Activated CD8-positive, alpha-beta T cell treated with anti-CD3 and anti-CD28 coated beads for 36 hours (primary cell): ENCODE measurements around the gene TRIM27. TPM values are rescaled to one million over a fixed set of nuclear protein-coding genes. Genes with fewer than 3 reads are reported as not detected.
"Not testable (repeated sequence)": the region's sequence is repeated elsewhere in the genome, so short reads cannot be mapped to it uniquely, and the experiment has no call there.

Experiments used
- ATAC-seq: fragments of 200-7000 bp; cut with Tn5 transposase; one replicate; pipeline ENCODE4 v1.10.0; 2021; ENCODE audit warnings: mild to moderate bottlenecking, moderate library complexity
- CTCF ChIA-PET: fragments of 350-600 bp; sonication (Branson Sonifier 250); formaldehyde crosslinking; loops from one replicate; lab custom pipeline; 2021; ENCODE audit warnings: antibody characterized with exemption; lab: Charles Lee
- POLR2A ChIA-PET: fragments of 350-600 bp; sonication (Branson Sonifier 250); formaldehyde crosslinking; loops from one replicate; lab custom pipeline; 2021; ENCODE audit warnings: antibody characterized with exemption; lab: Charles Lee
- DNase-seq: peaks from one replicate; pipeline ENCODE4 v3.0.0-alpha.2; 2020
- H3K27ac Mint-ChIP-seq: one replicate; pipeline ENCODE4 v1.8.0; 2021; ENCODE audit warnings: mild to moderate bottlenecking, mixed read lengths
- H3K27me3 Mint-ChIP-seq: one replicate; pipeline ENCODE4 v1.8.0; 2021; ENCODE audit warnings: mixed read lengths
- H3K36me3 Mint-ChIP-seq: one replicate; pipeline ENCODE4 v1.8.0; 2021; ENCODE audit warnings: low read depth, mixed read lengths
- H3K4me1 Mint-ChIP-seq: one replicate; pipeline ENCODE4 v1.8.0; 2021; ENCODE audit warnings: low read depth, mixed read lengths
- H3K4me3 Mint-ChIP-seq: one replicate; pipeline ENCODE4 v1.8.0; 2021; ENCODE audit warnings: mild to moderate bottlenecking, moderate library complexity, mixed read lengths
- H3K9me3 Mint-ChIP-seq: one replicate; pipeline ENCODE4 v1.8.0; 2021; ENCODE audit warnings: mixed read lengths
- intact Hi-C: fragments of 100-400 bp; cut with micrococcal nuclease; formaldehyde crosslinking; loops from one replicate; pipeline ENCODE4 v1.10.0; 2022
- total RNA-seq, 2 experiments: library from RNA; stranded (reverse); gene quantifications; one replicate each; pipeline ENCODE4 v1.2.3, GENCODE V29; 2021
- TF ChIP-seq, protein P1 (sequence below): fragments of 200-600 bp; IDR thresholded peaks from one replicate; pipeline ENCODE4 v1.8.0; 2022; ENCODE audit warnings: antibody characterized with exemption, mild to moderate bottlenecking

The TRIM27 gene, protein sequence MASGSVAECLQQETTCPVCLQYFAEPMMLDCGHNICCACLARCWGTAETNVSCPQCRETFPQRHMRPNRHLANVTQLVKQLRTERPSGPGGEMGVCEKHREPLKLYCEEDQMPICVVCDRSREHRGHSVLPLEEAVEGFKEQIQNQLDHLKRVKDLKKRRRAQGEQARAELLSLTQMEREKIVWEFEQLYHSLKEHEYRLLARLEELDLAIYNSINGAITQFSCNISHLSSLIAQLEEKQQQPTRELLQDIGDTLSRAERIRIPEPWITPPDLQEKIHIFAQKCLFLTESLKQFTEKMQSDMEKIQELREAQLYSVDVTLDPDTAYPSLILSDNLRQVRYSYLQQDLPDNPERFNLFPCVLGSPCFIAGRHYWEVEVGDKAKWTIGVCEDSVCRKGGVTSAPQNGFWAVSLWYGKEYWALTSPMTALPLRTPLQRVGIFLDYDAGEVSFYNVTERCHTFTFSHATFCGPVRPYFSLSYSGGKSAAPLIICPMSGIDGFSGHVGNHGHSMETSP
- total RNA-seq = 10 to 100 TPM; 45.6 to 46.4 TPM

DNA sequence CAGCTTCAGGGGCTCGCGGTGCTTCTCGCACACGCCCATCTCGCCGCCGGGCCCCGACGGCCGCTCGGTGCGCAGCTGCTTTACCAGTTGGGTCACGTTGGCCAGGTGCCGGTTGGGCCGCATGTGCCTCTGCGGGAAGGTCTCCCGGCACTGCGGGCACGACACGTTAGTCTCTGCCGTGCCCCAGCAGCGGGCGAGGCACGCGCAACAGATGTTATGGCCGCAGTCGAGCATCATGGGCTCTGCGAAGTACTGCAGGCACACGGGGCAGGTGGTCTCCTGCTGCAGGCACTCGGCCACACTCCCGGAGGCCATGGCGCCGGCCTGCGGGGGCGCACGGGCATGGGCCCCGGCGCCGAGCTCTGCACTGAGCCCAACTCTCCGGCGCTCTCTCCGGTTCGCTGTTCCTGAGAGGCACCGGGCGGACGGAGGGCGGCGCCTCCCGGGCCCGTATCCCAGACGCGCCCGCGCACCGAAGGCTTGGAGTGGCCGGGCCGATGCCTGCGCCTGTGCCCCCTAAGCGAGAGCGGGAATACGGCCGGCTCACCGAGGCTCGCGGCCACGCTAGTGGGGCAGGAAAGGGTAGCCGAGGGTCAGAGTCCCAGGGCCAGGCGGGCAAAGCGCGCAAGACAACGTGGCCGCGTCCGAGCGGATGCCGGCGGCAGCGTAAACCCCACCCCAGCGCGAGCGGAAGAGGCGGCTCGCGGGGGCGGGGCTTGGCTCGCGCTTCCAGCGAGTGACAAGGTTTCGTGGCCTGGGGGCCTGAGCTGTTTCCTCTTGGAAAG lies at the start of gene TRIM27:
TRIM27 (minus strand) TSS at position 668 of the 785 bp plus-strand sequence; CDS start at position 315, 353 bp downstream.
- H3K27me3 Mint-ChIP-seq = no peaks in the 10 kb centered on the region
- POLR2A ChIA-PET = interaction anchor here (0.7 to 4.2 kb wide), 22 partner anchors 10 to 1776 kb away, joined by 3 to 34 read pairs (median 4); a partner anchor contains a TSS
- TF ChIP-seq, protein P1, sequence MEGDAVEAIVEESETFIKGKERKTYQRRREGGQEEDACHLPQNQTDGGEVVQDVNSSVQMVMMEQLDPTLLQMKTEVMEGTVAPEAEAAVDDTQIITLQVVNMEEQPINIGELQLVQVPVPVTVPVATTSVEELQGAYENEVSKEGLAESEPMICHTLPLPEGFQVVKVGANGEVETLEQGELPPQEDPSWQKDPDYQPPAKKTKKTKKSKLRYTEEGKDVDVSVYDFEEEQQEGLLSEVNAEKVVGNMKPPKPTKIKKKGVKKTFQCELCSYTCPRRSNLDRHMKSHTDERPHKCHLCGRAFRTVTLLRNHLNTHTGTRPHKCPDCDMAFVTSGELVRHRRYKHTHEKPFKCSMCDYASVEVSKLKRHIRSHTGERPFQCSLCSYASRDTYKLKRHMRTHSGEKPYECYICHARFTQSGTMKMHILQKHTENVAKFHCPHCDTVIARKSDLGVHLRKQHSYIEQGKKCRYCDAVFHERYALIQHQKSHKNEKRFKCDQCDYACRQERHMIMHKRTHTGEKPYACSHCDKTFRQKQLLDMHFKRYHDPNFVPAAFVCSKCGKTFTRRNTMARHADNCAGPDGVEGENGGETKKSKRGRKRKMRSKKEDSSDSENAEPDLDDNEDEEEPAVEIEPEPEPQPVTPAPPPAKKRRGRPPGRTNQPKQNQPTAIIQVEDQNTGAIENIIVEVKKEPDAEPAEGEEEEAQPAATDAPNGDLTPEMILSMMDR = no peak
- DNase-seq (peak; percentile 84), ATAC-seq (peak; percentile 89)
- peaks cover 39% of the 10 kb centered on the region for H3K36me3 Mint-ChIP-seq
- intact Hi-C loops = no loop called here
- H3K9me3 Mint-ChIP-seq = no peaks in the 10 kb centered on the region
- CTCF ChIA-PET = interaction anchor here (0.9 to 4.7 kb wide), 11 partner anchors 12 to 1627 kb away, joined by 3 to 21 read pairs (median 3); no protein-coding TSS in a partner anchor
- H3K27ac Mint-ChIP-seq = peak within 1 kb of the TSS; percentile 94
- peak within 1 kb of the TSS; percentile 94 for H3K4me3 Mint-ChIP-seq
- H3K4me1 Mint-ChIP-seq = peaks cover 39% of the 10 kb centered on the region

DNA sequence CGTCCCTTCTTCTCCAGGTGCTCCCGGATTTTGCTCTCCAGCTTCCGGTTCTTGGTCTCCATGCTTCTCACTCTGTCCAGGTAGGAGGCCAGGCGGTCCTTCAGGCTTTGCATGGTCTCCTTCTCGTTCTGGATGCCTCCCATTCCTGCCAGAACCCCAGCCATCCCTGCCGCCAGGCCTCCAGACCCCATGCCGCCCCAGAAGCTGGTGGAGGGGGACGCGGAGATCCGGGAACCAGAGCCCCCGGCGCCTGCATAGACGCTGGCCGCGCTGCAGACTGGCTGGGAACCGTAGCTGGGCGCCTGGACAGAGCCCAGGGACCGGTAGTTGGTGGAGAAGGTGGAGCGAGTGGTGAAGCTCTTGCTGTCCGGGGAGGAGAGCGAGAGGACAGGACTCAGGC lies 46.3 kb upstream of the TRIM27 start:
- H3K27ac Mint-ChIP-seq, H3K36me3 Mint-ChIP-seq, intact Hi-C loops, H3K4me1 Mint-ChIP-seq, H3K4me3 Mint-ChIP-seq, ATAC-seq, DNase-seq, H3K9me3 Mint-ChIP-seq, H3K27me3 Mint-ChIP-seq: not testable (repeated sequence)
- ChIA-PET POLR2A (interaction anchor here (0.8 kb wide), 1 partner anchor 11 kb away, joined by 3 read pairs; no protein-coding TSS in a partner anchor), CTCF (interaction anchor here (1.1 to 1.3 kb wide), 2 partner anchors 9 to 46 kb away, joined by 5 to 6 read pairs; no protein-coding TSS in a partner anchor)

DNA sequence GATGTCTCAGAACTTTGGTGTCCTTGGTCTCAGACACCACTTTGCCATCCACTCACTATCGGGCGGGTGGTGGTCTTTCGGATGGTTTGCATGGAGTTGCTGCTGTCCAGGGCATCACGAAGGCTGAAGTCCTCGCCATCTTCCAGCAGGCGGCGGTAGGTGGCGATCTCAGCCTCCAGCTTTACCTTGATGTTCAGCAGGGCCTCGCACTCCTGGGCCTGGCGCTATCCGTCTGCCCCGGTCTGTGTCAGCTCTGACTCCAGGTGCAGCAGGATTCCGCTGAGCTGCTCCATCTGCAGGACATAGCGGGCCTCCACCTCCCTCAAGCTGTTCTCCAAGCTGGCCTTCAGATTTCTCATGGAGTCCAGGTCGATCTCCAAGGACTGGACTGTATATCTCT lies 45.3 kb upstream of the TRIM27 start:
- DNase-seq = no peak
- no peak overlapping the region for H3K27ac Mint-ChIP-seq
- intact Hi-C loops = no loop called here
- H3K9me3 Mint-ChIP-seq = peaks cover 9% of the 10 kb centered on the region
- TF ChIP-seq, protein P1 = no peak
- no peak overlapping the region for H3K4me3 Mint-ChIP-seq
- ChIA-PET CTCF (interaction anchor here (1.1 to 1.3 kb wide), 2 partner anchors 10 to 47 kb away, joined by 5 to 6 read pairs; no protein-coding TSS in a partner anchor), POLR2A (no interaction called here)
- peaks cover 9% of the 10 kb centered on the region for H3K27me3 Mint-ChIP-seq
- ATAC-seq = no peak
- no peaks in the 10 kb centered on the region for H3K4me1 Mint-ChIP-seq
- no peaks in the 10 kb centered on the region for H3K36me3 Mint-ChIP-seq

DNA sequence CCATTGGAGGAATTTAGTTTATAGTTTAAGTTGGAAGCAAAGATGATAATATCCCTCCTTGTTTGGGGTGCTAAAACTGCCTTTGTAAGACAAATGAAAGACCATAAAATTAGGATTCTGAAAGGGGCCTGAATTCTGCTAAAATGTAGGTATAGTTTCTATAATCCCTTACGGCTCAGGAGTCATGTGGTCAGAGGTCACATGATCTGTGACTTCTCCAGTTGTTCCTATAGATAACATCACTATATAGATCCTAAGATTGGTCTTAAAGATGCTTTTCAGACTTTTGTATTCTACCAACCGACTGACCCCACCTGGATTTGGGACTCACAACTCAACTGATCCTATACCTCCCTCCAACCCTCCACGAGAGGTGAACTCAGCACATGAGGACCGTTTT lies 44.7 kb upstream of the TRIM27 start:
- ATAC-seq (no peak), DNase-seq (no peak)
- H3K36me3 Mint-ChIP-seq = no peaks in the 10 kb centered on the region
- no peaks in the 10 kb centered on the region for H3K4me1 Mint-ChIP-seq
- peaks cover 9% of the 10 kb centered on the region for H3K9me3 Mint-ChIP-seq
- CTCF ChIA-PET = interaction anchor here (1.3 kb wide), 1 partner anchor 48 kb away, joined by 5 read pairs; no protein-coding TSS in a partner anchor
- intact Hi-C loops = no loop called here
- H3K4me3 Mint-ChIP-seq = no peak overlapping the region
- H3K27me3 Mint-ChIP-seq = peaks cover 11% of the 10 kb centered on the region
- H3K27ac Mint-ChIP-seq = no peak overlapping the region
- POLR2A ChIA-PET = no interaction called here
- TF ChIP-seq, protein P1 = no peak

DNA sequence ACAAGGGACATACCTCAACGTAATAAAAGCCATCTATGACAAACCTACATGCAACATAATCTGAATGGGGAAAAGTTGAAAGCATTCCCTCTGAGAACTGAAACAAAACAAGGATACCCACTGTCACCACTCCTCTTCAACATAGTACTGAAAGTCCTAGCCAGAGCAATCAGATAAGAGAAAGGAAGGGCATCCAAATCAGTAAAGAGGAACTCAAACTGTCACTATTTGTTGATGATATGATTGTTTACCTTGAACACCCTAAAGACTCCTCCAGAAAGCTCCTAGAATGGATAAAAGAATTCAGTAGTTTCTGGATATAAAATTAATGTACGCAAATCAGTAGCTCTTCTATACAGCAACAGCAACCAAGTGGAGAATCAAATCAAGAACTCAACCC lies 41.9 kb upstream of the TRIM27 start:
- CTCF ChIA-PET = no interaction called here
- no peak for ATAC-seq
- POLR2A ChIA-PET = no interaction called here

More for the DNA sequence above, 41.9 kb upstream of the TRIM27 start:
- TF ChIP-seq, protein P1 = no peak
- intact Hi-C loops = no loop called here
- Mint-ChIP-seq H3K36me3 (no peaks in the 10 kb centered on the region), H3K9me3 (peaks cover 9% of the 10 kb centered on the region), H3K4me3 (no peak overlapping the region), H3K27ac (no peak overlapping the region), H3K4me1 (no peaks in the 10 kb centered on the region), H3K27me3 (peaks cover 17% of the 10 kb centered on the region)
- no peak for DNase-seq
